SK-N-MC (cell line): ENCODE measurements around the gene KRT14.
"Not testable (repeated sequence)": the region's sequence is repeated elsewhere in the genome, so short reads cannot be mapped to it uniquely, and the experiment has no call there.

Experiments used
- EZH2 ChIP-seq: fragments of 200-600 bp; sonication (generic); IDR thresholded peaks from one replicate; pipeline ENCODE4 v1.6.1; 2017; ENCODE audit warnings: antibody characterized with exemption
- POLR2AphosphoS5 ChIP-seq: IDR thresholded peaks from 2 replicates; pipeline ENCODE4 v1.6.1; 2012; ENCODE audit warnings: mild to moderate bottlenecking, low read depth, low read length, borderline replicate concordance

DNA sequence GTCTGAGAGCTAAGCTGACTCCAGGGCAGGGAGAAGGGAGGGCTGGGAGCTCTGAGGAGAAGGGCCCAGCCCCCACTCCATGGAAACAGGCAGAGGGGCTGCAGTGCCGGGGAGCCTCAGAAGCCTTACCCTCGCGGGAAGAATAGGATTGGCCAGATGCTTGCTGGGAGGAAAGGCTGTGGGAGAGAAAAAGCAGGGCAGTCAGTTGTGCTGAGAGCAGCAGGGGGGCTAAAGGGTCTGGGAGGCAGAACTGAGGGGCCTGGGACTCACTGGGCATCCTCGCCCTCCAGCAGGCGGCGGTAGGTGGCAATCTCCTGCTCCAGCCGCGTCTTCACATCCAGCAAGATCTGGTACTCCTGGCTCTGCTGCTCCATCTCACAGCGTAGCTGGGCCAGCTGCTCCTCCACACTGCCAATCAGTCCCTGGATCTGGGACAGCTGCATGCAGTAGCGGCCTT lies 23.4 kb upstream of the KRT14 start:
- not testable (repeated sequence) for TF ChIP-seq POLR2AphosphoS5, EZH2
